Heart right ventricle (tissue), 16 donors: ENCODE results near the gene OR13A1. TPM values are rescaled to one million over a fixed set of nuclear protein-coding genes. Genes with fewer than 3 reads are reported as not detected.

Source experiments
- ATAC-seq, 8 donors: fragments of 200-7000 bp; cut with Tn5 transposase; one replicate each; pipeline ENCODE4 v1.9.1; 2020; ENCODE audit warnings: mild to moderate bottlenecking in 8 of 8, moderate library complexity in 8 of 8, moderate number of reproducible peaks in 1 of 8
- DNase-seq, 2 donors: peaks; one replicate each; pipeline ENCODE4 v3.0.0-alpha.2; 2020
- H3K27ac ChIP-seq, 10 donors: fragments of 200-600 bp; sonication (generic) in 2 of 10; one replicate each; pipeline versions ENCODE4 v1.5.0 to v1.8.0; 2020 to 2022; ENCODE audit warnings: mild to moderate bottlenecking in 3 of 10
- H3K27me3 ChIP-seq, 7 donors: fragments of 200-600 bp; one replicate each; pipeline ENCODE4 v1.8.0; 2021 to 2022; ENCODE audit warnings: mild to moderate bottlenecking in 2 of 7
- H3K36me3 ChIP-seq, 9 donors: fragments of 200-600 bp; sonication (generic) in 1 of 9; one replicate each; pipeline versions ENCODE4 v1.5.0 to v1.8.0; 2020 to 2022; ENCODE audit warnings: mild to moderate bottlenecking in 2 of 9
- H3K4me1 ChIP-seq, 9 donors: fragments of 200-600 bp; sonication (generic) in 1 of 9; one replicate each; pipeline versions ENCODE4 v1.5.0 to v1.8.0; 2020 to 2022; ENCODE audit warnings: mild to moderate bottlenecking in 4 of 9
- H3K4me3 ChIP-seq, 10 donors: fragments of 200-600 bp; sonication (generic) in 2 of 10; one replicate each; pipeline versions ENCODE4 v1.5.0 to v1.8.0; 2020 to 2022; ENCODE audit warnings: mild to moderate bottlenecking in 7 of 10, moderate library complexity in 2 of 10
- H3K9me3 ChIP-seq, 11 donors: fragments of 200-600 bp in 10 of 11; sonication (generic) in 2 of 11; one replicate each; pipeline versions ENCODE4 v1.5.0 to v1.8.0; 2013 to 2022; ENCODE audit warnings: mild to moderate bottlenecking in 2 of 11, control low read depth in 1 of 11, moderate library complexity in 1 of 11
- WGBS, 2 donors: extraction: QIAGEN DNeasy Blood & Tissue Kit; methylation state at CpG; one replicate each; pipeline ENCODE4 v1.1.7; 2013; ENCODE audit warnings: inconsistent platforms in 1 of 2; 5-methylcytosine and 5-hydroxymethylcytosine counted together
- intact Hi-C, 10 donors: fragments of 100-400 bp; cut with DNase I; formaldehyde crosslinking; loops; one replicate each; pipeline versions ENCODE4 v1.11.1 to v1.14.2; 2022
- polyA plus RNA-seq, 2 donors: library from polyadenylated mRNA; stranded (reverse); fragments of 200-250 nt; gene quantifications; one replicate each; pipeline ENCODE4 v1.2.3, GENCODE V29; 2013
- total RNA-seq, 10 donors: library from RNA; stranded (reverse); fragmentation: NEBNext Ultra II Directional in 3 of 10; extraction: Animal tissue kit (Norgen Biotek cat#: 25700) in 3 of 10; gene quantifications; one replicate each; pipeline versions ENCODE4 v1.2.1 to v1.2.4, GENCODE V29; 2021 to 2023
- TF ChIP-seq, protein P1 (sequence below), 9 donors: fragments of 200-600 bp; sonication (generic) in 2 of 9; IDR thresholded peaks; one replicate each; pipeline versions ENCODE4 v1.5.0 to v1.8.0; 2021 to 2022; ENCODE audit warnings: antibody characterized with exemption in 9 of 9, mild to moderate bottlenecking in 5 of 9, moderate library complexity in 1 of 9
- donor health status: Arrhythmogenic right ventricular cardiomyopathy.
- donor health status: ischemic (EF 13 %, LVEDD 7.1; RV severe dilation, severe dysfunction).
- donor health status: healthy with polysubstance abuse.
- donor health status: DM: no; HTN: yes; CAD: no.
- donor health status: DM: no; HTN: no; CAD: no.
- donor health status: ischemic (EF 25% LVEDD 6.9; RV normal size, moderate dysfunction).
- donor health status: ischemic (EF 25% LVEDD 5.7; RV mildly dilated, moderate dysfunction).
- donor health status: healthy.
- donor health status: DM: yes; HTN: yes; CAD: no.
- donor health status: Ischemic cardiomyopathy.
- donor health status: ischemic (EF 35%, LVEDD 5.7; RV mildly dilated, moderate dysfunction).
- donor health status: nonischemic (EF 11% LVEDD 7.7; RV severe dilation, severe dysfunction).
- donor health status: DM: yes; HTN: yes; CAD: no.
- donor health status: PGD.
- donor health status: ischemic (EF 29% LVEDD 5.4; RV normal size, mild dysfunction).
- donor health status: nonischemic (EF 23%, LVEDD 6.1; RV moderate dilation, normal function).

The OR13A1 gene
- total and polyA plus RNA-seq, 12 donors: 0.04 to 0.12 TPM; not detected in 10

DNA sequence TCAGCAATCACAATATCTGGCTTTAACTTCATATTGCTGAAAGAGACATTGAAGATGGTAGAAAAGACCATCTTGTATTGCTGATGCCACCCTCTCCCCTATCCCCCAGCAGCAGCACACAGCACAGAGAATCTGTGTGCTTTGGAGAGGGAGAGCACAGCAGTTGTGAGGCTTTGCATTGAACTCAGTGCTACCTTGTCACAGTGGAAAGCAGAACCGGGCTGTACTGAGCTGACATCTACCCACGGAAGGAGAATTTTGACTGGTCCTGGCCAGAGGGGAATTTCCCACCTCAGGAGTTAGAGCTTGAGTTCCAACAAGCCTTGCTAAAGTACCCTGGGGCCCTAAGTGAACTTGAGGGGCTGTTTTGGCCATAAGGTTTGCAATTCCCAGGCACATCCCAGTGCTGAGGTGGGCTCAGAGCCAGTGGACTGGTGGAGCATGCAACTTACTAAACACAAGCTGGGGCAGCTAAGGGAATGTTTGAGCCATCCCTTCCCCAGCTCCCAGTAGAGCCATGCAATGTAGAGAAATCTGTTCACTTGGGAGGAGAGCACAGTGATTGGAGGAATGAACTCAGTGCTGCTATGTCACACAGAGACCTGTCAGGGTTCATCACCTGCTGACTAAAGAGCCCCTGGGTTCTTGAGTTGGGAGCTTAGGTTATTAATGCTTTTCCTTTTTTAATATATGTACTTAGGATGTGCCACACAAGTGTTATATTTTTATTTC, 62.1 kb downstream of the OR13A1 start:
- peaks cover 0 to 9% (median 0%) of the 10 kb centered on the region in 7 donors for H3K27me3 ChIP-seq
- no peak for ATAC-seq
- TF ChIP-seq, protein P1, sequence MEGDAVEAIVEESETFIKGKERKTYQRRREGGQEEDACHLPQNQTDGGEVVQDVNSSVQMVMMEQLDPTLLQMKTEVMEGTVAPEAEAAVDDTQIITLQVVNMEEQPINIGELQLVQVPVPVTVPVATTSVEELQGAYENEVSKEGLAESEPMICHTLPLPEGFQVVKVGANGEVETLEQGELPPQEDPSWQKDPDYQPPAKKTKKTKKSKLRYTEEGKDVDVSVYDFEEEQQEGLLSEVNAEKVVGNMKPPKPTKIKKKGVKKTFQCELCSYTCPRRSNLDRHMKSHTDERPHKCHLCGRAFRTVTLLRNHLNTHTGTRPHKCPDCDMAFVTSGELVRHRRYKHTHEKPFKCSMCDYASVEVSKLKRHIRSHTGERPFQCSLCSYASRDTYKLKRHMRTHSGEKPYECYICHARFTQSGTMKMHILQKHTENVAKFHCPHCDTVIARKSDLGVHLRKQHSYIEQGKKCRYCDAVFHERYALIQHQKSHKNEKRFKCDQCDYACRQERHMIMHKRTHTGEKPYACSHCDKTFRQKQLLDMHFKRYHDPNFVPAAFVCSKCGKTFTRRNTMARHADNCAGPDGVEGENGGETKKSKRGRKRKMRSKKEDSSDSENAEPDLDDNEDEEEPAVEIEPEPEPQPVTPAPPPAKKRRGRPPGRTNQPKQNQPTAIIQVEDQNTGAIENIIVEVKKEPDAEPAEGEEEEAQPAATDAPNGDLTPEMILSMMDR (IDR thresholded peaks at IDR 0.05): no peak
- 57 to 60% methylated on average over 2 of the region's 2 CpGs for WGBS, 2 donors
- H3K36me3 ChIP-seq: no peaks in the 10 kb centered on the region
- no peak for DNase-seq
- no peaks in the 10 kb centered on the region for H3K9me3 ChIP-seq
- intact Hi-C loops: loop anchor here in 3 of 10 donors (5.0 to 10.0 kb wide), 3 partner anchors 201 to 214 kb away; no protein-coding TSS in a partner anchor
- no peak overlapping the region for H3K27ac ChIP-seq
- H3K4me1 ChIP-seq: peaks cover 0 to 14% (median 0%) of the 10 kb centered on the region in 9 donors
- H3K4me3 ChIP-seq: no peak overlapping the region

Other genes starting within 250 kb of the OR13A1 start
- gene ALOX5, start 58.6 kb upstream of the OR13A1 start, total RNA-seq: 10 to 100 TPM in 1 of 10 donors, 1 to 10 TPM in 9; 1.8 to 21.8 (median 3.4) TPM
- 1 to 10 TPM; 4.8 to 6.0 TPM for gene ALOX5, start 58.6 kb upstream of the OR13A1 start, polyA plus RNA-seq